HCEC 1CT (cell line): Measurements from ENCODE around the gene PNPLA1.

ENCODE experiments used
- DNase-seq: peaks from one replicate; pipeline ENCODE4 v3.0.0-alpha.2; 2017

The PNPLA1 gene

GRCh38 chr6:36269834-36270705, at the start of gene PNPLA1:
PNPLA1 (plus strand) TSS chr6:36270060; CDS start chr6:36270460, 400 bp downstream.
- no peak for DNase-seq

GRCh38 chr6:36220226-36220625, 49.6 kb upstream of the PNPLA1 start:
- DNase-seq, result no peak

GRCh38 chr6:36221674-36222073, 48.2 kb upstream of the PNPLA1 start:
- DNase-seq, result no peak

- DNase-seq, result no peak
These were observed 46.9 kb upstream of the PNPLA1 start for GRCh38 chr6:36222924-36223323.

GRCh38 chr6:36223706-36224105, 46.2 kb upstream of the PNPLA1 start:
- DNase-seq, result no peak

GRCh38 chr6:36224918-36225461, 44.9 kb upstream of the PNPLA1 start:
- DNase-seq, result no peak

- DNase-seq, result no peak
These were observed 43.3 kb upstream of the PNPLA1 start for GRCh38 chr6:36226438-36227047.

- DNase-seq, result no peak
These were observed 42.3 kb upstream of the PNPLA1 start for GRCh38 chr6:36227379-36228228.

- DNase-seq, result no peak
These were observed 40.6 kb upstream of the PNPLA1 start for GRCh38 chr6:36229223-36229622.

GRCh38 chr6:36230371-36230770, 39.5 kb upstream of the PNPLA1 start:
- DNase-seq, result no peak

- no peak for DNase-seq
These were observed 37.7 kb upstream of the PNPLA1 start for GRCh38 chr6:36232172-36232571.

GRCh38 chr6:36235309-36235708, 34.6 kb upstream of the PNPLA1 start:
- no peak for DNase-seq

- no peak for DNase-seq
These were observed 34.0 kb upstream of the PNPLA1 start for GRCh38 chr6:36235862-36236261.

GRCh38 chr6:36239774-36240173, 30.1 kb upstream of the PNPLA1 start:
- no peak for DNase-seq

GRCh38 chr6:36241728-36242127, 28.1 kb upstream of the PNPLA1 start:
- no peak for DNase-seq

GRCh38 chr6:36242161-36242560, 27.7 kb upstream of the PNPLA1 start:
- DNase-seq, result no peak

GRCh38 chr6:36242626-36243025, 27.2 kb upstream of the PNPLA1 start:
- DNase-seq, result no peak

GRCh38 chr6:36243562-36244212, 26.2 kb upstream of the PNPLA1 start:
- DNase-seq, result no peak

GRCh38 chr6:36244641-36245280, 25.1 kb upstream of the PNPLA1 start:
- no peak for DNase-seq

GRCh38 chr6:36245572-36246061, 24.2 kb upstream of the PNPLA1 start:
- no peak for DNase-seq

- DNase-seq, result no peak
These were observed 23.2 kb upstream of the PNPLA1 start for GRCh38 chr6:36246506-36247268.
